GM12878 (cell line): ENCODE measurements around the gene NOP53. TPM values are rescaled to one million over a fixed set of nuclear protein-coding genes. Genes with fewer than 3 reads are reported as not detected.
"Not testable (repeated sequence)": the region's sequence is repeated elsewhere in the genome, so short reads cannot be mapped to it uniquely, and the experiment has no call there.

ENCODE experiments used
- ATAC-seq: fragments of 200-7000 bp; cut with Tn5 transposase; 3 replicates; pipeline ENCODE4 v1.9.1; 2020; ENCODE audit warnings: mild to moderate bottlenecking, moderate library complexity
- BruUV-seq: library from RNA; stranded (reverse); fragments of 400-500 nt; replicated peaks from 2 replicates; lab custom pipeline; 2021; lab: Mats Ljungman, UMichigan
- CTCF ChIA-PET: fragments of 300-600 bp; sonication (Branson Sonifier 250); formaldehyde crosslinking; extraction: SDS; loops from one replicate; lab custom pipeline; 2021; ENCODE audit warnings: inconsistent platforms; lab: Yijun Ruan, JAX
- POLR2A ChIA-PET: fragments of 350-600 bp; formaldehyde crosslinking; extraction: SDS; loops from one replicate; lab custom pipeline; 2021; ENCODE audit warnings: inconsistent platforms; lab: Charles Lee
- RAD21 ChIA-PET: fragments of 300-600 bp; sonication (Branson Sonifier 250); formaldehyde crosslinking; loops from one replicate; lab custom pipeline; 2023; ENCODE audit warnings: antibody characterized with exemption; ENCODE audit not compliant: unreplicated experiment; lab: Charles Lee
- SMC1A ChIA-PET: fragments of 300-600 bp; sonication (Branson Sonifier 250); formaldehyde crosslinking; loops from one replicate; lab custom pipeline; 2023; ENCODE audit not compliant: unreplicated experiment, uncharacterized antibody; lab: Charles Lee
- DNase-seq: peaks from one replicate; pipeline ENCODE4 v3.0.0-alpha.2; 2011; ENCODE audit warnings: low read depth, low spot score
- FAIRE-seq: peaks from 3 replicates; lab custom pipeline; 2011; peaks lifted over from hg19 to GRCh38; lab: Jason Lieb, UNC
- H2AFZ ChIP-seq: 2 replicates; pipeline ENCODE4 v1.6.0; 2011; ENCODE audit warnings: low read depth, low read length, control low read depth; ENCODE audit not compliant: control insufficient read depth
- H3K27ac ChIP-seq: 2 replicates; pipeline ENCODE4 v1.5.1; 2011; ENCODE audit warnings: control low read depth; ENCODE audit not compliant: control insufficient read depth, insufficient read depth
- H3K27me3 ChIP-seq, 2 experiments: replicated peaks in 1 of 2; 2 replicates each; pipeline versions ENCODE4 v1.6.0 to v1.6.1; 2011; ENCODE audit warnings: low read length in 1 of 2; ENCODE audit not compliant: control insufficient read depth in 2 of 2, insufficient read depth in 2 of 2
- H3K36me3 ChIP-seq, 2 experiments: 2 replicates each; pipeline ENCODE4 v1.5.1; 2011; ENCODE audit warnings: low read length in 1 of 2; ENCODE audit not compliant: control insufficient read depth in 2 of 2, insufficient read depth in 2 of 2
- H3K4me1 ChIP-seq: 2 replicates; pipeline ENCODE4 v1.6.1; 2011; ENCODE audit warnings: mild to moderate bottlenecking, low read length, moderate library complexity, mixed read lengths; ENCODE audit not compliant: control insufficient read depth, insufficient read depth
- H3K4me2 ChIP-seq: 2 replicates; pipeline ENCODE4 v1.6.0; 2011; ENCODE audit warnings: control low read depth; ENCODE audit not compliant: control insufficient read depth, insufficient read depth
- H3K4me3 ChIP-seq: fragments of 200-600 bp; sonication (generic); 2 replicates; pipeline ENCODE4 v1.5.1; 2016
- H3K79me2 ChIP-seq: 2 replicates; pipeline ENCODE4 v1.6.0; 2011; ENCODE audit warnings: low read length; ENCODE audit not compliant: control insufficient read depth, insufficient read depth
- H3K9ac ChIP-seq: 2 replicates; pipeline ENCODE4 v1.8.0; 2011; ENCODE audit warnings: low read length, control low read depth, mixed read lengths; ENCODE audit not compliant: control insufficient read depth, insufficient read depth
- H3K9me3 ChIP-seq: replicated peaks from 3 replicates; pipeline ENCODE4 v1.5.1; 2011; ENCODE audit warnings: mild to moderate bottlenecking, low read length; ENCODE audit not compliant: control insufficient read depth, insufficient read depth
- H4K20me1 ChIP-seq: 2 replicates; pipeline ENCODE4 v1.6.0; 2011; ENCODE audit not compliant: control insufficient read depth, insufficient read depth
- WGBS: methylation state at CpG from one replicate; pipeline ENCODE4 v1.1.6; 2016; ENCODE audit warnings: low lambda C conversion rate; ENCODE audit not compliant: insufficient replicate concordance, insufficient coverage; ENCODE audit errors: missing lambda C conversion rate; 5-methylcytosine and 5-hydroxymethylcytosine counted together
- in situ Hi-C: fragments of 300-500 bp; cut with MboI; formaldehyde crosslinking; loops from 9 replicates; pipeline ENCODE4 v1.14.3; 2018; ENCODE audit warnings: mixed read lengths
- intact Hi-C: fragments of 100-400 bp; cut with micrococcal nuclease; formaldehyde crosslinking; loops from one replicate; pipeline ENCODE4 v1.14.2; 2022; ENCODE audit not compliant: unreplicated experiment
- polyA plus RNA-seq, 11 experiments: library from polyadenylated mRNA; depleted of rRNA in 4 of 11; unstranded in 6 of 11; stranded (reverse) in 5 of 11; fragments of >200 nt; fragmentation: Nextera tagmentation in 4 of 11; fragmentation: Illumina TruSeq in 1 of 11; extraction: Ambion mirVana in 4 of 11; extraction: Trizol in 1 of 11; gene quantifications; 1 replicate in 1 of 11; 2 replicates in 10 of 11; pipeline versions ENCODE4 v1.2.1 to v1.2.3, GENCODE V29; 2011 to 2016; ENCODE audit warnings: inconsistent platforms in 2 of 11, missing spikeins in 2 of 11, low read depth in 1 of 11
- total RNA-seq, 4 experiments: library from RNA; depleted of rRNA in 3 of 4; stranded (reverse); fragments of >200 nt in 3 of 4; fragmentation: Illumina TruSeq in 1 of 4; extraction: Trizol in 1 of 4; gene quantifications; 2 replicates each; pipeline versions ENCODE4 v1.2.1 to v1.2.3, GENCODE V29; 2013 to 2021

The NOP53 gene
- total and polyA plus RNA-seq, 10 of the 15 experiments (the other 5 are each of a cell fraction or from before 2014, with no cell fraction given), result 6.0 to 386 (median 167) TPM

GRCh38 chr19:47803148-47803547 lies 57.8 kb downstream of the NOP53 start:
- H3K36me3 ChIP-seq, H2AFZ ChIP-seq, CTCF ChIA-PET, RAD21 ChIA-PET, FAIRE-seq, BruUV-seq, H3K4me1 ChIP-seq, H3K9me3 ChIP-seq, POLR2A ChIA-PET, H3K79me2 ChIP-seq, H3K27ac ChIP-seq, DNase-seq, intact Hi-C loops, H4K20me1 ChIP-seq, H3K4me2 ChIP-seq, SMC1A ChIA-PET, H3K27me3 ChIP-seq, H3K9ac ChIP-seq, in situ Hi-C loops, H3K4me3 ChIP-seq, ATAC-seq: not testable (repeated sequence)
- WGBS, result 35% methylated on average over 9 of the region's 21 CpGs

GRCh38 chr19:47803671-47804070 lies 58.3 kb downstream of the NOP53 start:
- DNase-seq, SMC1A ChIA-PET, H4K20me1 ChIP-seq, FAIRE-seq, H2AFZ ChIP-seq, H3K4me3 ChIP-seq, H3K9me3 ChIP-seq, H3K9ac ChIP-seq, in situ Hi-C loops, BruUV-seq, H3K79me2 ChIP-seq, H3K4me2 ChIP-seq, RAD21 ChIA-PET, POLR2A ChIA-PET, ATAC-seq, CTCF ChIA-PET, intact Hi-C loops, H3K27me3 ChIP-seq, H3K36me3 ChIP-seq, H3K4me1 ChIP-seq, H3K27ac ChIP-seq: not testable (repeated sequence)
- WGBS, result 85% methylated on average over 7 of the region's 12 CpGs

- H3K4me3 ChIP-seq, H3K9me3 ChIP-seq, DNase-seq, FAIRE-seq, H3K36me3 ChIP-seq, H3K27me3 ChIP-seq, POLR2A ChIA-PET, H4K20me1 ChIP-seq, H3K4me2 ChIP-seq, H2AFZ ChIP-seq, RAD21 ChIA-PET, SMC1A ChIA-PET, H3K27ac ChIP-seq, H3K9ac ChIP-seq, in situ Hi-C loops, CTCF ChIA-PET, H3K4me1 ChIP-seq, ATAC-seq, BruUV-seq, H3K79me2 ChIP-seq, intact Hi-C loops: not testable (repeated sequence)
- 24% methylated on average over 4 of the region's 5 CpGs for WGBS
These were observed 59.1 kb downstream of the NOP53 start, which contains the start of gene TPRX1 for GRCh38 chr19:47804451-47804850. TPRX1 (minus strand) TSS chr19:47804551; CDS start chr19:47804539, 12 bp downstream.
